MM.1S (cell line): ENCODE results near the gene RGL2.

ENCODE experiments used
- CTCF ChIP-seq: fragments of 300-600 bp; sonication (generic); IDR thresholded peaks from 2 replicates; pipeline ENCODE4 v1.5.1; 2016; ENCODE audit warnings: antibody characterized with exemption, low read length, mixed read lengths
- EZH2 ChIP-seq: fragments of 300-600 bp; sonication (generic); optimal IDR thresholded peaks from 2 replicates; pipeline ENCODE3; 2017; ENCODE audit warnings: low read depth, mild to moderate bottlenecking, antibody characterized with exemption, low read length, mixed read lengths
- EZH2phosphoT487 ChIP-seq: fragments of 300-600 bp; sonication (generic); IDR thresholded peaks from 2 replicates; pipeline ENCODE4 v1.6.1; 2018; ENCODE audit warnings: antibody characterized with exemption, low read length

- TF ChIP-seq CTCF (no peak), EZH2phosphoT487 (no peak), EZH2 (no peak)
These were observed 11.5 kb downstream of the RGL2 start for GRCh38 chr6:33286946-33287914.
